ENCODE results near the gene ZBED3. TPM values are rescaled to one million over a fixed set of nuclear protein-coding genes. Genes with fewer than 3 reads are reported as not detected.

Gene ZBED3
- polyA plus RNA-seq, 3 donors: 1.2 to 2.9 (median 1.5) TPM

GRCh38 chr5:77129391-77129990, 42.4 kb upstream of the ZBED3 start:
- no peaks in the 10 kb centered on the region for H3K36me3 ChIP-seq (replicated peaks in 1 of 2; ENCODE audit: control insufficient read depth in 1 of 2, insufficient read depth in 2 of 2, low read length in 2 of 2)
- no peaks in the 10 kb centered on the region for H3K9me3 ChIP-seq (replicated peaks in 1 of 2; ENCODE audit: control insufficient read depth in 1 of 2, insufficient read depth in 1 of 2, low read length in 2 of 2)
- no peak for TF ChIP-seq CTCF (IDR thresholded peaks at IDR 0.05)
- H3K27me3 Mint-ChIP-seq (ENCODE audit: low read depth in 3 of 3): no peaks in the 10 kb centered on the region
- no peaks in the 10 kb centered on the region for H3K79me2 ChIP-seq (ENCODE audit: insufficient read depth, low read length)
- H3K27me3 ChIP-seq (ENCODE audit: control insufficient read depth in 2 of 2, insufficient read depth in 2 of 2, low read length in 2 of 2): no peaks in the 10 kb centered on the region
- 50% methylated on average over 3 of the region's 9 CpGs for WGBS (ENCODE audit: insufficient coverage)
- no peak for DNase-seq
- H3K9me3 Mint-ChIP-seq: peaks cover 0 to 7% (median 0%) of the 10 kb centered on the region in 7 donors
- H3K27ac Mint-ChIP-seq: no peak overlapping the region
- no peaks in the 10 kb centered on the region for H3K4me1 Mint-ChIP-seq
- no peak overlapping the region for H3K4me3 ChIP-seq (replicated peaks in 1 of 3; ENCODE audit: low read depth in 2 of 3, low read length in 3 of 3)
- H3K9ac ChIP-seq (ENCODE audit: insufficient read depth, low read length, poor library complexity, severe bottlenecking): no peak overlapping the region
- H4K20me1 ChIP-seq (ENCODE audit: insufficient read depth, low read length): no peaks in the 10 kb centered on the region
- no peak overlapping the region for H3K4me3 Mint-ChIP-seq
- no peak overlapping the region for H3K4me2 ChIP-seq (replicated peaks; ENCODE audit: extremely low read depth, low read length, poor library complexity, severe bottlenecking)
- H3K4me1 ChIP-seq (ENCODE audit: control insufficient read depth in 1 of 2, insufficient read depth in 2 of 2, low read length in 2 of 2): no peaks in the 10 kb centered on the region
- H3K36me3 Mint-ChIP-seq: no peaks in the 10 kb centered on the region
- no peak overlapping the region for H3K27ac ChIP-seq (ENCODE audit: low read depth in 1 of 2, low read length in 2 of 2)
- intact Hi-C loops (cut with micrococcal nuclease): no loop called here
- no peak overlapping the region for H2AFZ ChIP-seq (ENCODE audit: insufficient read depth, low read depth, low read length, poor library complexity, severe bottlenecking)

DNA sequence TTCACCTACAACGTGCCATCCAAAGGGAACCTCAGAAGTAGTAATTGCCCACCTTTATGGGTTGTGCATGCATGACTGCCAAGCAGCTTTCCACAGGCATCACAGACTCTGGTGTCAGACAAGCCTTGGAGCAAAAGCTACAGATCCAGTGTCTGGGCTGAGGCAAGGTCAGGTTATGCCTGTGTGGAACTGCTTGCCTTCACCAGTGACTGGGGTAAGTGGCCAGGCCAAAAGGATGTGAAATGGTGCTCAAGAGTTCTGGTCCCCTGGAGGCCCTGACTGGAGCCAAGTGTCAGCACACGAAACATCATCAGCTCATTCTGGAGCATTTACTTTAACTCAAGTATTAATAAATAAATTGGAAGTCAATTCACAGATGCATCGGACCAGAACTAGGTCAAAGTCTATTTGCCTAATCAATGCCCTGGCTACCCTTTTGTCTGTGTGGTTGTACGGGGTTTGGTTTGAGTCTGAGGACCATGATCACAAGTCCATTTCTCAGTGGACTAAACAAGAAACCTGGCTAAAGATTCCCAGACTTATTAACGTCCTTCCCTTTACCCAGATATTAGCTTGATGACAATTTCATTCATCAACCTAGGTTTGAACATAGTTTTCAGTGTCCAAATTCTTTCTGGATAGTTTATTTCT, 41.5 kb upstream of the ZBED3 start:
- Mint-ChIP-seq H3K27ac (no peak overlapping the region), H3K36me3 (no peaks in the 10 kb centered on the region), H3K9me3 (peaks cover 0 to 7% (median 2%) of the 10 kb centered on the region in 7 donors), H3K4me1 (no peaks in the 10 kb centered on the region), H3K27me3 (ENCODE audit: low read depth in 3 of 3) (no peaks in the 10 kb centered on the region), H3K4me3 (no peak overlapping the region)
- H2AFZ ChIP-seq (ENCODE audit: insufficient read depth, low read depth, low read length, poor library complexity, severe bottlenecking): no peak overlapping the region
- no peaks in the 10 kb centered on the region for H3K9me3 ChIP-seq (replicated peaks in 1 of 2; ENCODE audit: control insufficient read depth in 1 of 2, insufficient read depth in 1 of 2, low read length in 2 of 2)
- no peak for TF ChIP-seq CTCF (IDR thresholded peaks at IDR 0.05)
- H3K79me2 ChIP-seq (ENCODE audit: insufficient read depth, low read length): no peaks in the 10 kb centered on the region
- DNase-seq: no peak
- H3K27ac ChIP-seq (ENCODE audit: low read depth in 1 of 2, low read length in 2 of 2): no peak overlapping the region
- H3K9ac ChIP-seq (ENCODE audit: insufficient read depth, low read length, poor library complexity, severe bottlenecking): no peak overlapping the region
- no peaks in the 10 kb centered on the region for H3K27me3 ChIP-seq (ENCODE audit: control insufficient read depth in 2 of 2, insufficient read depth in 2 of 2, low read length in 2 of 2)
- intact Hi-C loops (cut with micrococcal nuclease): no loop called here
- no peak overlapping the region for H3K4me3 ChIP-seq (replicated peaks in 1 of 3; ENCODE audit: low read depth in 2 of 3, low read length in 3 of 3)
- WGBS (ENCODE audit: insufficient coverage): no CpG with 5 or more reads among the region's 5 CpGs
- no peaks in the 10 kb centered on the region for H3K36me3 ChIP-seq (replicated peaks in 1 of 2; ENCODE audit: control insufficient read depth in 1 of 2, insufficient read depth in 2 of 2, low read length in 2 of 2)
- H3K4me1 ChIP-seq (ENCODE audit: control insufficient read depth in 1 of 2, insufficient read depth in 2 of 2, low read length in 2 of 2): no peaks in the 10 kb centered on the region
- no peaks in the 10 kb centered on the region for H4K20me1 ChIP-seq (ENCODE audit: insufficient read depth, low read length)
- no peak overlapping the region for H3K4me2 ChIP-seq (replicated peaks; ENCODE audit: extremely low read depth, low read length, poor library complexity, severe bottlenecking)
